Choroid plexus epithelial cell (primary cell): Measurements from ENCODE around the gene TMEM218.
A peak's percentile ranks its signal among the peaks of the same experiment; 100 is the strongest.

Experiments
- DNase-seq: peaks from one replicate; pipeline ENCODE4 v3.0.0-alpha.2; 2010; ENCODE audit warnings: low read depth
- H3K4me3 ChIP-seq: 2 replicates; pipeline ENCODE4 v1.5.1; 2011; ENCODE audit warnings: low read depth, mild to moderate bottlenecking, control low read depth, low read length, moderate library complexity
- CTCF ChIP-seq: conservative IDR thresholded peaks from 2 replicates; pipeline ENCODE4 v1.5.1; 2011; ENCODE audit warnings: low read depth, mild to moderate bottlenecking, control low read depth, inconsistent platforms, low read length, moderate library complexity

Gene TMEM218

GRCh38 chr11:125111343-125112207, at the start of gene TMEM218:
TMEM218 (minus strand) TSS chr11:125111626; CDS start chr11:125102241, 9,385 bp downstream.
- H3K4me3 ChIP-seq, result peak within 1 kb of the TSS; percentile 87
- TF ChIP-seq CTCF, result no peak

GRCh38 chr11:125157953-125158680, 46.7 kb upstream of the TMEM218 start:
- TF ChIP-seq CTCF, result no peak
- no peak for DNase-seq
- no peak overlapping the region for H3K4me3 ChIP-seq

More at GRCh38 chr11:125111343-125112207, at the start of gene TMEM218:
- DNase-seq, result peak; percentile 100

- TF ChIP-seq CTCF, result no peak
- DNase-seq, result no peak
- no peak overlapping the region for H3K4me3 ChIP-seq
Measured at GRCh38 chr11:125157118-125157733, 45.8 kb upstream of the TMEM218 start.

- no peak for TF ChIP-seq CTCF
- DNase-seq, result no peak
- no peak overlapping the region for H3K4me3 ChIP-seq
Measured at GRCh38 chr11:125156346-125157117, 45.1 kb upstream of the TMEM218 start.

GRCh38 chr11:125155767-125156166, 44.3 kb upstream of the TMEM218 start:
- no peak overlapping the region for H3K4me3 ChIP-seq
- no peak for TF ChIP-seq CTCF
- DNase-seq, result no peak

GRCh38 chr11:125155100-125155444, 43.6 kb upstream of the TMEM218 start:
- no peak for DNase-seq
- no peak for TF ChIP-seq CTCF
- H3K4me3 ChIP-seq, result no peak overlapping the region
